H1 (cell line): ENCODE results near the gene KRTAP10-4. TPM values are rescaled to one million over a fixed set of nuclear protein-coding genes. Genes with fewer than 3 reads are reported as not detected.
"Not testable (repeated sequence)": the region's sequence is repeated elsewhere in the genome, so short reads cannot be mapped to it uniquely, and the experiment has no call there.

Experiments
- CTCF ChIA-PET: fragments of 300-600 bp; sonication (Branson Sonifier 250); formaldehyde crosslinking; loops from one replicate; lab custom pipeline; 2021; ENCODE audit not compliant: partially characterized antibody; lab: Charles Lee
- POLR2A ChIA-PET: fragments of 300-600 bp; sonication (Branson Sonifier 250); formaldehyde crosslinking; loops from one replicate; lab custom pipeline; 2021; ENCODE audit warnings: inconsistent platforms; ENCODE audit not compliant: partially characterized antibody; lab: Charles Lee
- DNase-seq, 2 experiments: peaks; one replicate each; pipeline versions ENCODE4 v3.0.0 to v3.0.0-alpha.2; 2010 to 2022; ENCODE audit warnings: low spot score in 2 of 2, low read depth in 1 of 2, mixed read lengths in 1 of 2
- FAIRE-seq: peaks from 2 replicates; lab custom pipeline; 2011; peaks lifted over from hg19 to GRCh38; lab: Jason Lieb, UNC
- H2AFZ ChIP-seq: 2 replicates; pipeline ENCODE4 v1.8.1; 2012; ENCODE audit warnings: low read length, inconsistent platforms
- H2AK5ac ChIP-seq: 2 replicates; pipeline ENCODE4 v1.6.1; 2013; ENCODE audit warnings: low read depth, low read length
- H2BK120ac ChIP-seq: replicated peaks from 2 replicates; pipeline ENCODE3; 2013; ENCODE audit warnings: low read depth, low read length, inconsistent platforms
- H2BK12ac ChIP-seq: 2 replicates; pipeline ENCODE4 v1.6.1; 2013; ENCODE audit warnings: low read depth, low read length
- H2BK15ac ChIP-seq: 2 replicates; pipeline ENCODE4 v1.6.1; 2013; ENCODE audit warnings: low read length
- H2BK20ac ChIP-seq: 2 replicates; pipeline ENCODE4 v1.6.1; 2013; ENCODE audit warnings: low read length
- H2BK5ac ChIP-seq: 2 replicates; pipeline ENCODE4 v1.6.1; 2013; ENCODE audit warnings: low read depth, low read length
- H3K14ac ChIP-seq: 2 replicates; pipeline ENCODE4 v1.6.1; 2013; ENCODE audit warnings: inconsistent platforms; ENCODE audit not compliant: insufficient read length
- H3K18ac ChIP-seq: 2 replicates; pipeline ENCODE4 v1.6.1; 2013; ENCODE audit warnings: low read length; ENCODE audit errors: extremely low read depth
- H3K23ac ChIP-seq: 2 replicates; pipeline ENCODE4 v1.6.1; 2013; ENCODE audit warnings: inconsistent platforms; ENCODE audit not compliant: insufficient read length
- H3K23me2 ChIP-seq: 2 replicates; pipeline ENCODE4 v1.6.1; 2013; ENCODE audit warnings: low read depth, low read length
- H3K27ac ChIP-seq: 2 replicates; pipeline ENCODE4 v1.6.1; 2011; ENCODE audit warnings: low read depth, low read length, inconsistent platforms
- H3K27me3 ChIP-seq, 4 experiments: replicated peaks in 1 of 4; 1 replicate in 1 of 4; 2 replicates in 3 of 4; pipeline versions ENCODE4 v1.6.1 to v1.8.1; 2011 to 2013; ENCODE audit warnings: low read length in 3 of 4, mild to moderate bottlenecking in 3 of 4, inconsistent platforms in 2 of 4, mixed read lengths in 2 of 4, moderate library complexity in 1 of 4; ENCODE audit not compliant: control insufficient read depth in 3 of 4, insufficient read depth in 3 of 4; ENCODE audit errors: extremely low read depth in 1 of 4
- H3K36me3 ChIP-seq, 4 experiments: 2 replicates each; pipeline versions ENCODE4 v1.6.1 to v1.8.1; 2011 to 2013; ENCODE audit warnings: mild to moderate bottlenecking in 4 of 4, low read length in 3 of 4, moderate library complexity in 2 of 4, control low read depth in 1 of 4, inconsistent platforms in 1 of 4; ENCODE audit not compliant: insufficient read depth in 4 of 4, control insufficient read depth in 2 of 4
- H3K4ac ChIP-seq: replicated peaks from 2 replicates; pipeline ENCODE3; 2013; ENCODE audit warnings: low read length, low read depth, mixed read lengths, inconsistent platforms; ENCODE audit not compliant: insufficient read length
- H3K4me1 ChIP-seq, 4 experiments: replicated peaks in 1 of 4; 1 replicate in 1 of 4; 2 replicates in 3 of 4; pipeline versions ENCODE4 v1.6.1 to v1.8.1; 2011 to 2013; ENCODE audit warnings: low read length in 3 of 4, inconsistent platforms in 2 of 4, mixed read lengths in 1 of 4; ENCODE audit not compliant: insufficient read depth in 4 of 4, control insufficient read depth in 3 of 4
- H3K4me2 ChIP-seq, 2 experiments: 2 replicates each; pipeline versions ENCODE4 v1.6.1 to v1.8.1; 2011 to 2013; ENCODE audit warnings: low read depth in 2 of 2, low read length in 2 of 2, control low read depth in 1 of 2, inconsistent platforms in 1 of 2, mild to moderate bottlenecking in 1 of 2; ENCODE audit not compliant: insufficient read depth in 1 of 2
- H3K4me3 ChIP-seq, 4 experiments: fragments of 200-600, 300-600 bp in 1 of 4; sonication (generic), shearing (Covaris generic), sonication (Bioruptor Twin) in 1 of 4; 2 replicates each; pipeline versions ENCODE4 v1.5.1 to v1.8.1; 2011 to 2016; ENCODE audit warnings: low read length in 4 of 4, low read depth in 3 of 4, control low read depth in 2 of 4, inconsistent platforms in 2 of 4, mild to moderate bottlenecking in 2 of 4, mixed read lengths in 1 of 4, moderate library complexity in 1 of 4; ENCODE audit not compliant: insufficient read depth in 2 of 4; ENCODE audit errors: extremely low read depth in 1 of 4
- H3K56ac ChIP-seq: replicated peaks from 2 replicates; pipeline ENCODE3; 2013; ENCODE audit warnings: low read depth, mild to moderate bottlenecking, mixed read lengths, low read length, inconsistent platforms; ENCODE audit not compliant: insufficient read length
- H3K79me1 ChIP-seq: 2 replicates; pipeline ENCODE4 v1.6.1; 2013; ENCODE audit warnings: low read depth, low read length, control low read depth
- H3K79me2 ChIP-seq, 2 experiments: 2 replicates each; pipeline versions ENCODE4 v1.6.1 to v1.8.1; 2012 to 2013; ENCODE audit warnings: low read length in 2 of 2, mild to moderate bottlenecking in 2 of 2, inconsistent platforms in 1 of 2; ENCODE audit not compliant: insufficient read depth in 2 of 2, control insufficient read depth in 1 of 2
- H3K9ac ChIP-seq, 4 experiments: replicated peaks in 1 of 4; 1 replicate in 1 of 4; 2 replicates in 3 of 4; pipeline versions ENCODE4 v1.6.1 to v1.8.1; 2011 to 2013; ENCODE audit warnings: low read depth in 3 of 4, low read length in 3 of 4, control low read depth in 2 of 4, mild to moderate bottlenecking in 2 of 4, moderate library complexity in 2 of 4, inconsistent platforms in 1 of 4; ENCODE audit errors: extremely low read depth in 1 of 4
- H3K9me3 ChIP-seq, 2 experiments: 2 replicates each; pipeline versions ENCODE4 v1.6.1 to v1.8.1; 2012 to 2013; ENCODE audit warnings: mild to moderate bottlenecking in 2 of 2, moderate library complexity in 2 of 2, control low read depth in 1 of 2, inconsistent platforms in 1 of 2, low read depth in 1 of 2, low read length in 1 of 2, mixed read lengths in 1 of 2; ENCODE audit not compliant: insufficient read depth in 2 of 2
- H4K20me1 ChIP-seq, 2 experiments: replicated peaks in 1 of 2; 2 replicates each; pipeline versions ENCODE3 to v1.8.1; 2011 to 2013; ENCODE audit warnings: inconsistent platforms in 2 of 2, low read length in 2 of 2, mild to moderate bottlenecking in 1 of 2; ENCODE audit not compliant: insufficient read depth in 2 of 2, control insufficient read depth in 1 of 2
- H4K5ac ChIP-seq: 2 replicates; pipeline ENCODE4 v1.6.1; 2013; ENCODE audit warnings: low read length, low read depth, mixed read lengths, inconsistent platforms; ENCODE audit not compliant: insufficient read length
- H4K8ac ChIP-seq: 2 replicates; pipeline ENCODE4 v1.8.0; 2013; ENCODE audit warnings: mild to moderate bottlenecking, moderate library complexity, low read length, inconsistent platforms; ENCODE audit not compliant: insufficient read depth; ENCODE audit errors: extremely low read depth
- H4K91ac ChIP-seq: replicated peaks from 2 replicates; pipeline ENCODE3; 2013; ENCODE audit warnings: low read length, mixed read lengths, inconsistent platforms; ENCODE audit not compliant: insufficient read length
- RAD21 ChIP-seq, 2 experiments: IDR thresholded peaks in 1 of 2; conservative IDR thresholded peaks in 1 of 2; 2 replicates each; pipeline ENCODE4 v1.6.1; 2011; ENCODE audit warnings: low read depth in 2 of 2, low read length in 2 of 2, improper control_type of control experiment in 1 of 2, inconsistent platforms in 1 of 2, mild to moderate bottlenecking in 1 of 2, moderate library complexity in 1 of 2
- WGBS, 2 experiments: shearing (Covaris generic) in 1 of 2; methylation state at CpG; one replicate each; pipeline versions ENCODE4 v1.1.6 to v1.1.7; 2013 to 2015; ENCODE audit warnings: low lambda C conversion rate in 2 of 2, mixed read lengths in 2 of 2, inconsistent platforms in 1 of 2, low coverage in 1 of 2, missing lambda C conversion rate in 1 of 2; ENCODE audit not compliant: insufficient replicate concordance in 2 of 2, insufficient coverage in 1 of 2, insufficient read length in 1 of 2; ENCODE audit errors: extremely low coverage in 1 of 2, missing lambda C conversion rate in 1 of 2; 5-methylcytosine and 5-hydroxymethylcytosine counted together
- polyA plus RNA-seq, 7 experiments: library from polyadenylated mRNA; depleted of rRNA in 3 of 7; stranded (reverse) in 5 of 7; unstranded in 2 of 7; fragments of >200 nt in 5 of 7; fragments of 200-250 nt in 2 of 7; gene quantifications; 1 replicate in 5 of 7; 2 replicates in 1 of 7; 4 replicates in 1 of 7; pipeline versions ENCODE4 v1.2.1 to v1.2.3, GENCODE V29; 2011 to 2013; ENCODE audit warnings: missing spikeins in 2 of 7, mixed read lengths in 2 of 7
- total RNA-seq: library from RNA; stranded (reverse); fragmentation: NEBNext Ultra II Directional; extraction: Animal tissue kit (Norgen Biotek cat#: 25700); gene quantifications from 2 replicates; pipeline ENCODE4 v1.2.1, GENCODE V29; 2021
- TF ChIP-seq, protein P1 (sequence below), 3 experiments: IDR thresholded peaks; 1 replicate in 2 of 3; 2 replicates in 1 of 3; pipeline versions ENCODE4 v1.5.1 to v1.6.1; 2011; ENCODE audit warnings: low read length in 3 of 3, mild to moderate bottlenecking in 3 of 3, inconsistent platforms in 2 of 3, low read depth in 1 of 3, moderate library complexity in 1 of 3; ENCODE audit not compliant: insufficient read depth in 1 of 3; ENCODE audit errors: control extremely low read depth in 1 of 3

The KRTAP10-4 gene
- total and polyA plus RNA-seq, 2 of the 8 experiments (the other 6 are each of a cell fraction or from before 2014, with no cell fraction given) = not detected

GRCh38 chr21:44601091-44601490 is 27.6 kb downstream of the KRTAP10-4 start:
- H4K8ac ChIP-seq, H4K20me1 ChIP-seq, H3K4me1 ChIP-seq, H3K79me1 ChIP-seq, H2AFZ ChIP-seq, H3K14ac ChIP-seq, H3K4ac ChIP-seq, H3K36me3 ChIP-seq, H3K18ac ChIP-seq, H3K4me3 ChIP-seq, H2AK5ac ChIP-seq, H3K23ac ChIP-seq, H3K56ac ChIP-seq, H4K91ac ChIP-seq, H3K79me2 ChIP-seq, H3K4me2 ChIP-seq, POLR2A ChIA-PET, H3K9me3 ChIP-seq, H3K9ac ChIP-seq, H3K23me2 ChIP-seq, FAIRE-seq, H4K5ac ChIP-seq, H2BK120ac ChIP-seq, H3K27me3 ChIP-seq, H3K27ac ChIP-seq: not testable (repeated sequence)
- WGBS, 2 experiments = 82% methylated on average over 10 of the region's 10 CpGs; no CpG with 5 or more reads in 1 of the 2 experiments
- Histone ChIP-seq H2BK20ac (0 out of 2 replicates have a peak overlapping the region, but pooled peaks have one; percentile 32), H2BK15ac (peak overlapping the region; percentile 88; the same call in 1 of the 2 replicates), H2BK5ac (peak overlapping the region; percentile 56; the same call in 1 of the 2 replicates), H2BK12ac (peak overlapping the region; percentile 77; the same call in 1 of the 2 replicates)
- CTCF ChIA-PET = interaction anchor here (0.6 to 1.8 kb wide), 3 partner anchors 18 to 141 kb away, joined by 3 to 13 read pairs (median 3); no protein-coding TSS in a partner anchor
- DNase-seq = peak in 1 of 2 experiments; percentile 41
- TF ChIP-seq, protein P1, sequence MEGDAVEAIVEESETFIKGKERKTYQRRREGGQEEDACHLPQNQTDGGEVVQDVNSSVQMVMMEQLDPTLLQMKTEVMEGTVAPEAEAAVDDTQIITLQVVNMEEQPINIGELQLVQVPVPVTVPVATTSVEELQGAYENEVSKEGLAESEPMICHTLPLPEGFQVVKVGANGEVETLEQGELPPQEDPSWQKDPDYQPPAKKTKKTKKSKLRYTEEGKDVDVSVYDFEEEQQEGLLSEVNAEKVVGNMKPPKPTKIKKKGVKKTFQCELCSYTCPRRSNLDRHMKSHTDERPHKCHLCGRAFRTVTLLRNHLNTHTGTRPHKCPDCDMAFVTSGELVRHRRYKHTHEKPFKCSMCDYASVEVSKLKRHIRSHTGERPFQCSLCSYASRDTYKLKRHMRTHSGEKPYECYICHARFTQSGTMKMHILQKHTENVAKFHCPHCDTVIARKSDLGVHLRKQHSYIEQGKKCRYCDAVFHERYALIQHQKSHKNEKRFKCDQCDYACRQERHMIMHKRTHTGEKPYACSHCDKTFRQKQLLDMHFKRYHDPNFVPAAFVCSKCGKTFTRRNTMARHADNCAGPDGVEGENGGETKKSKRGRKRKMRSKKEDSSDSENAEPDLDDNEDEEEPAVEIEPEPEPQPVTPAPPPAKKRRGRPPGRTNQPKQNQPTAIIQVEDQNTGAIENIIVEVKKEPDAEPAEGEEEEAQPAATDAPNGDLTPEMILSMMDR (IDR thresholded peaks at IDR 0.05; ENCODE audit: control extremely low read depth in 1 of 3, insufficient read depth in 1 of 3, low read depth in 1 of 3, low read length in 3 of 3) = peak in 1 of 3 experiments; percentile 0; a peak in 2 of 4 replicates
- TF ChIP-seq RAD21 (IDR thresholded peaks at IDR 0.05 in 1 of 2, conservative IDR thresholded peaks at IDR 0.05 in 1 of 2; ENCODE audit: low read depth in 2 of 2, low read length in 2 of 2) = peak in 1 of 2 experiments; percentile 1; a peak in 1 of 4 replicates
